Tibial nerve (tissue), 4 donors: ENCODE data around the gene CCDC182. TPM values are rescaled to one million over a fixed set of nuclear protein-coding genes. Genes with fewer than 3 reads are reported as not detected.

ENCODE experiments used
- DNase-seq, 2 donors: peaks; one replicate each; pipeline ENCODE4 v3.0.0-alpha.2; 2019; ENCODE audit warnings: low spot score in 2 of 2
- H3K27ac ChIP-seq, 4 donors: fragments of 200-600 bp; sonication (generic) in 3 of 4; one replicate each; pipeline ENCODE4 v1.5.1; 2017 to 2019; ENCODE audit warnings: mild to moderate bottlenecking in 1 of 4
- H3K27me3 ChIP-seq, 2 donors: fragments of 200-600 bp; sonication (generic) in 1 of 2; one replicate each; pipeline versions ENCODE4 v1.5.1 to v1.6.0; 2017 to 2019
- H3K36me3 ChIP-seq, 3 donors: fragments of 200-600 bp; sonication (generic); one replicate each; pipeline ENCODE4 v1.5.1; 2018 to 2019
- H3K4me1 ChIP-seq, 4 donors: fragments of 200-600 bp; sonication (generic) in 3 of 4; one replicate each; pipeline ENCODE4 v1.5.1; 2017 to 2019
- H3K4me3 ChIP-seq, 4 donors: fragments of 200-600 bp; sonication (generic) in 3 of 4; one replicate each; pipeline ENCODE4 v1.5.1; 2017 to 2019; ENCODE audit warnings: mild to moderate bottlenecking in 1 of 4, moderate library complexity in 1 of 4
- H3K9me3 ChIP-seq, 4 donors: fragments of 200-600 bp; sonication (generic) in 3 of 4; one replicate each; pipeline ENCODE4 v1.5.1; 2017 to 2019
- CTCF ChIP-seq, 5 experiments: fragments of 200-600 bp in 3 of 5; fragments of 450-650 bp in 2 of 5; sonication (generic) in 3 of 5; IDR thresholded peaks; one replicate each; pipeline ENCODE4 v1.5.1; 2016 to 2019; ENCODE audit warnings: antibody characterized with exemption in 5 of 5, mild to moderate bottlenecking in 3 of 5, moderate library complexity in 2 of 5
- EP300 ChIP-seq, 2 donors: sonication (generic); formaldehyde crosslinking; IDR thresholded peaks; one replicate each; pipeline ENCODE4 v1.6.1; 2017; ENCODE audit warnings: antibody characterized with exemption in 2 of 2, mild to moderate bottlenecking in 1 of 2
- POLR2A ChIP-seq, 2 donors: fragments of 450-650 bp; IDR thresholded peaks; one replicate each; pipeline ENCODE4 v1.6.1; 2017; ENCODE audit warnings: antibody characterized with exemption in 2 of 2, mild to moderate bottlenecking in 2 of 2, moderate library complexity in 2 of 2
- WGBS, 2 donors: methylation state at CpG; one replicate each; pipeline ENCODE4 v1.1.5; 2018; 5-methylcytosine and 5-hydroxymethylcytosine counted together
- total RNA-seq, 4 donors: library from RNA; depleted of rRNA; stranded (reverse); fragments of >200 nt; gene quantifications; one replicate each; pipeline ENCODE4 v1.1.0, GENCODE V29; 2016

Gene CCDC182
- total RNA-seq, 4 donors from 2014 or later: not detected

- Histone ChIP-seq H3K36me3 (no peaks in the 10 kb centered on the region), H3K27ac (no peak overlapping the region), H3K4me3 (no peak overlapping the region), H3K9me3 (no peaks in the 10 kb centered on the region), H3K27me3 (no peaks in the 10 kb centered on the region), H3K4me1 (no peaks in the 10 kb centered on the region)
- WGBS, 2 donors: 79 to 80% methylated on average over 8 of the region's 8 CpGs
- TF ChIP-seq POLR2A (IDR thresholded peaks at IDR 0.05) (no peak), EP300 (IDR thresholded peaks at IDR 0.05) (no peak), CTCF (IDR thresholded peaks at IDR 0.05) (no peak)
- no peak for DNase-seq
Observed at GRCh38 chr17:57751348-57751971, 6.4 kb upstream of the CCDC182 start.

GRCh38 chr17:57750895-57751294, 5.8 kb upstream of the CCDC182 start:
- TF ChIP-seq POLR2A (IDR thresholded peaks at IDR 0.05): no peak
- no peak for TF ChIP-seq EP300 (IDR thresholded peaks at IDR 0.05)
- no peak for TF ChIP-seq CTCF (IDR thresholded peaks at IDR 0.05)
- WGBS, 2 donors: 58 to 63% methylated on average over 8 of the region's 8 CpGs
- H3K36me3 ChIP-seq: no peaks in the 10 kb centered on the region
- H3K27me3 ChIP-seq: no peaks in the 10 kb centered on the region
- no peak for DNase-seq
- H3K4me1 ChIP-seq: no peaks in the 10 kb centered on the region
- no peak overlapping the region for H3K27ac ChIP-seq
- no peaks in the 10 kb centered on the region for H3K9me3 ChIP-seq
- no peak overlapping the region for H3K4me3 ChIP-seq

GRCh38 chr17:57750109-57750871, 5.2 kb upstream of the CCDC182 start:
- H3K36me3 ChIP-seq: no peaks in the 10 kb centered on the region
- TF ChIP-seq EP300 (IDR thresholded peaks at IDR 0.05) (no peak), CTCF (IDR thresholded peaks at IDR 0.05) (no peak), POLR2A (IDR thresholded peaks at IDR 0.05) (no peak)
- H3K4me1 ChIP-seq: no peaks in the 10 kb centered on the region
- no peaks in the 10 kb centered on the region for H3K9me3 ChIP-seq
- no peak overlapping the region for H3K4me3 ChIP-seq
- no peak overlapping the region for H3K27ac ChIP-seq
- DNase-seq: no peak
- no peaks in the 10 kb centered on the region for H3K27me3 ChIP-seq
- 64 to 69% methylated on average over 23 of the region's 23 CpGs for WGBS, 2 donors

- Histone ChIP-seq H3K9me3 (no peaks in the 10 kb centered on the region), H3K27ac (no peak overlapping the region), H3K4me1 (no peaks in the 10 kb centered on the region), H3K36me3 (no peaks in the 10 kb centered on the region), H3K4me3 (no peak overlapping the region), H3K27me3 (no peaks in the 10 kb centered on the region)
- DNase-seq: no peak
- no peak for TF ChIP-seq POLR2A (IDR thresholded peaks at IDR 0.05)
- no peak for TF ChIP-seq EP300 (IDR thresholded peaks at IDR 0.05)
- TF ChIP-seq CTCF (IDR thresholded peaks at IDR 0.05): no peak
- 90 to 94% methylated on average over 3 of the region's 3 CpGs for WGBS, 2 donors
Observed at GRCh38 chr17:57749701-57750100, 4.6 kb upstream of the CCDC182 start.
